ENCODE results near the gene KLKB1. TPM values are rescaled to one million over a fixed set of nuclear protein-coding genes. Genes with fewer than 3 reads are reported as not detected.
A peak's percentile ranks its signal among the peaks of the same experiment; 100 is the strongest.

KLKB1 gene
- total and polyA plus RNA-seq, 11 donors: 0.33 to 2.1 (median 0.80) TPM

- intact Hi-C loops (cut with DNase I): no loop called here
- H3K4me1 ChIP-seq: no peaks in the 10 kb centered on the region
- no peak for ATAC-seq
- no peaks in the 10 kb centered on the region for H3K27me3 ChIP-seq
- H3K9me3 ChIP-seq: no peaks in the 10 kb centered on the region
- WGBS, 4 donors: 47 to 58% (median 52%) methylated on average over 2 of the region's 2 CpGs
- peaks cover 0 to 17% (median 4%) of the 10 kb centered on the region in 9 donors for H3K36me3 ChIP-seq
- H3K4me3 ChIP-seq: no peak overlapping the region
- no peak for DNase-seq
- TF ChIP-seq CTCF (IDR thresholded peaks at IDR 0.05): no peak
- TF ChIP-seq POLR2A (IDR thresholded peaks at IDR 0.05): no peak
- no peak overlapping the region for H3K27ac ChIP-seq
Measured at GRCh38 chr4:186234367-186234766, 7.1 kb downstream of the KLKB1 start.

GRCh38 chr4:186236126-186236525 lies 8.8 kb downstream of the KLKB1 start:
- Histone ChIP-seq H3K27me3 (no peaks in the 10 kb centered on the region), H3K9me3 (no peaks in the 10 kb centered on the region), H3K4me1 (peaks cover 0 to 6% (median 0%) of the 10 kb centered on the region in 12 donors), H3K36me3 (peaks cover 0 to 24% (median 4%) of the 10 kb centered on the region in 9 donors), H3K4me3 (no peak overlapping the region), H3K27ac (no peak overlapping the region)
- DNase-seq (no peak), ATAC-seq (no peak)
- intact Hi-C loops (cut with DNase I): no loop called here
- 84 to 91% (median 89%) methylated on average over 4 of the region's 4 CpGs for WGBS, 4 donors
- TF ChIP-seq CTCF (IDR thresholded peaks at IDR 0.05) (no peak), POLR2A (IDR thresholded peaks at IDR 0.05) (no peak)

- TF ChIP-seq POLR2A (IDR thresholded peaks at IDR 0.05) (no peak), CTCF (IDR thresholded peaks at IDR 0.05) (no peak)
- H3K27ac ChIP-seq: no peak overlapping the region
- H3K4me3 ChIP-seq: no peak overlapping the region
- no peaks in the 10 kb centered on the region for H3K27me3 ChIP-seq
- peaks cover 0 to 6% (median 0%) of the 10 kb centered on the region in 12 donors for H3K4me1 ChIP-seq
- peaks cover 0 to 10% (median 0%) of the 10 kb centered on the region in 9 donors for H3K36me3 ChIP-seq
- DNase-seq (no peak), ATAC-seq (peak in 2 of 4 donors; percentile 7 to 13)
- no peaks in the 10 kb centered on the region for H3K9me3 ChIP-seq
- intact Hi-C loops (cut with DNase I): no loop called here
- WGBS, 4 donors: 84 to 90% (median 86%) methylated on average over 7 of the region's 7 CpGs
Measured at GRCh38 chr4:186240452-186240847, 13.1 kb downstream of the KLKB1 start.

GRCh38 chr4:186240848-186241491 lies 13.7 kb downstream of the KLKB1 start:
- H3K36me3 ChIP-seq: peaks cover 0 to 10% (median 0%) of the 10 kb centered on the region in 9 donors
- no peaks in the 10 kb centered on the region for H3K27me3 ChIP-seq
- no peak overlapping the region for H3K4me3 ChIP-seq
- peaks cover 0 to 6% (median 0%) of the 10 kb centered on the region in 12 donors for H3K4me1 ChIP-seq
- H3K27ac ChIP-seq: no peak overlapping the region
- H3K9me3 ChIP-seq: no peaks in the 10 kb centered on the region
- intact Hi-C loops (cut with DNase I): no loop called here
- TF ChIP-seq POLR2A (IDR thresholded peaks at IDR 0.05): no peak
- no peak for TF ChIP-seq CTCF (IDR thresholded peaks at IDR 0.05)
- WGBS, 4 donors: 74 to 79% (median 77%) methylated on average over 7 of the region's 7 CpGs
- no peak for DNase-seq
- ATAC-seq: peak in 2 of 4 donors; percentile 13 to 61
